GM19324 (cell line): ENCODE measurements around the gene ZNF594.
"Not testable (repeated sequence)": the region's sequence is repeated elsewhere in the genome, so short reads cannot be mapped to it uniquely, and the experiment has no call there.

Experiments used
- ATAC-seq: cut with Tn5 transposase; IDR thresholded peaks from one replicate; pipeline ENCODE4 v1.9.1; 2021; ENCODE audit warnings: mild to moderate bottlenecking, moderate library complexity; ENCODE audit not compliant: unreplicated experiment, low FRiP score

Gene ZNF594

DNA sequence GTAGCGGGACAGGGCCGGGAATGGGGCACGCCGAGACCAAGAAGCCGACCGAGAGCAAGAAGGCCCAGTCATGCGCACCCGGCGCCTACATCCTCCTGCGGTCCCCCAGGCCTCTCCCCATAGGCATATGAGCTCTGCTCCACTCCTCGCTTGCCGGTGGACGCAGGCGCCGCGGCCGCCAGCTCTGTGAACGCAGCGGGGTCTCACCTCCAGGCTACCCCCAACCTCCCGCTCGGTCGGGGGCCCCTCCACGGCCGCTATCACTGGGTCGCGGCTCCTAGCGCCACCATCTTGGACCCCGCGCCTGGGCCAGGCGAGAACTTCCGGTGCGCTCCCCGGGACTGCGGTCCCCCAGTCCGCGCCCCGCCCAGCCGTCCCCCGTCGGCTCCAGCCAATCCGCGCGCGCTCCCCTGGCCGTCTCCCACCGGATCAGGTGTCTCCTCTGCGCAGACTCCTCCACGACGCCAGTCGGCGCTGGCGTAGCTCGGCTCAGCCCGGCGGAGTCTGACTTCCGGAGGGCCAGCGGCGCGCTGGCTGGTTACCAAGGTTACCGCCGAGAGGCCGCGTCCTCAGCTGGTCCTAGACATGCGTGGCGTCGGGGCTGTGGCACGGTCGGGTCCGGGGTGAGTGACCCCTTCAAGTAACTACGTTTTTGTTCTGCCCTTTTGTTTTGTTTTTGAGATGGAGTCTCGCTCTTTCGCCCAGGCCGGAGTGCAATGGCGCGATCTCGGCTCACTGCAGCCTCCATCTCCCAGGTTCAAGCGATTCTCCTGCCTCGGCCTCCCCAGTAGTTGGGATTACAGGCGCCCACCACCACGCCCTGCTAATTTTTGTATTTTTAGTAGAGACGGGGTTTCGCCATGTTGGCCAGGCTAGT, at the start of gene ZNF594:
Gene ZNF594 (minus strand): TSS at position 328 of the 877 bp plus-strand sequence. CDS start 7,612 bp downstream, outside the sequence.
- ATAC-seq, result peak; percentile 97

GRCh38 chr17:5239769-5240168, 48.1 kb upstream of the ZNF594 start:
- not testable (repeated sequence) for ATAC-seq

- ATAC-seq, result no peak
Measured at GRCh38 chr17:5238333-5238732, 46.7 kb upstream of the ZNF594 start.

DNA sequence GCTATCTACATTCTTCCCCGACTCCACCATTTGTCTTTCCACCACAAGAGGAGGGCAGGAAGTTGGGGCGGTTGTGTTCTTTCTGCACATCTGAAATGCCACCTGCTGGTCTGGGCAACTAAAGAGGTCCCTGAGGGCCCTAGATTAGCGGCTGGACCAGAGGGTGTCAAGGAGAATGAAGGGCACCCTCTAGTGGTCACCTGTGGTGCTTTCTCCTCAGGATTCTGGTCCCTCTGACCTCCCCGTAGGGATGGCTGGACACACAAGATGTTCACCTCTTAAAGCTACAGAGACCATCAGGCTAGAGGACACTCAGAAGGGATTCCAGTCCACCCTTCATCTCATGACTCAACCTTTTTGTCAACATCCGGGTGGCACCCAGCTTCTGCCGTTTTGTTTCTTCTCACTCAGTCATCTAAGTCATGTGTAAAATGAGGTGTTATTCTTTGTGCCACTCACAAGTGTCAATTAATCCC, 45.9 kb upstream of the ZNF594 start:
- peak; percentile 28 for ATAC-seq

GRCh38 chr17:5236938-5237540, 45.4 kb upstream of the ZNF594 start:
- ATAC-seq, result no peak

- no peak for ATAC-seq
Measured at GRCh38 chr17:5234645-5235576, 43.2 kb upstream of the ZNF594 start, which contains the start of gene SCIMP. SCIMP (minus strand) TSS chr17:5234860; CDS start chr17:5234755, 105 bp downstream.

DNA sequence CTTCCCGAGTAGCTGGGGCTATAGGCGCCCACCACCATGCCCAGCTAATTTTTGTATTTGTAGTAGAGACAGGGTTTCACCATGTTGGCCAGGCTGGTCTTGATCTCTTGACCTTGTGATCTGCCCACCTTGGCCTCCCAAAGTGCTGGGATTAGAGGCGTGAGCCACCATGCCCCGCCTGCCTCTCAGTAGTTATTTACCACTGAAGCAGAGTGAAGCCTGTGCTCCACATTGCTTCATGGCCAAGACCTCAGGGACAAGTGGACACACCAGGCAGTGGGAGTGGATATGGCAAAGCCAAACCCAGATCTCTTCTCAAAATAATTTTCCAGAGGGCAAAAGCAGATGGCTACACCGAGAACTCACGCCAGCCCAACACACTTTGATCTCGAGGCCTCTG, 41.8 kb upstream of the ZNF594 start:
- ATAC-seq, result not testable (repeated sequence)

DNA sequence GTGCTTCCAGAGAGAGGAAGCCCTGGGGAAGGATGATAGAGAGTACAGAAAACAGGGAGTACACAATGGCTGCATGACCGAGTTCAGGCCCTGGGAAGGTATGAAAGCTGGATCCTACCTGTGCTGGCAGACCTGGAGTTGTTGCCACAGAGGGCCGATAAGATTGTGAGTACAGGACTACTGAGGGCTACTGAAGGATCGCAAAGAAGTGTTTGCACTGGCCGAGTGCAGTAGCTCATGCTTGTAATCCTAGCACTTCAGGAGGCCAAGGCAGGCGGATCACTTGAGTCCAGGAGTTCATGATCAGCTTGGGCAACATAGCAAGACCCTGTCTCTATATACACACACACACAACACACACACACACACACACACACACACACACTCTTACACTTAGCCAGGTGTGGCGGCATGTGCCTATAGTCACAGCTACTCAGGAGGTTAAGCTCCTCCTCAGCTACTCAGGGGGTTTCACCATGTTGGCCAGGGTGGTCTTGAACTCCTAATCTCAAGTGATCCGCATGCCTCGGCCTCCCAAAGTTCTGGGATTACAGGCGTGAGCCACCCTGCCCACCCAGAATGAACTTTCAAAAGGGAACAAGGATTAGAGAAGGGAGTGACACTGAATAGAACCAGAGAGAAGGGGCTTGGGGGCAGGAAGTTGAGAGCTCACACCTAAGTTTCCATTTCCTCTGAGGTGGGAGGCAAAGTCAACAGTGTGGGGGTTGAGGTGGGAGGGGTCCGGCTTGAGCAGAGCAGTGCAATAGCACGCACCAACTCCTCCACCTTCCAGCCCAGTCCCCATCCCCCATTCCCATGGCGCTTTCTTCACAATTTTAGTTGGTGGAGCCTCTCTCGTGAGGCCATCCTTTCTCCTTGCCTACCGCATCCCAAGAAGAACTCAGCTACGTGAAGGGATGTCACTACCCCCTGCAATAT, 35.5 kb upstream of the ZNF594 start:
- no peak for ATAC-seq

DNA sequence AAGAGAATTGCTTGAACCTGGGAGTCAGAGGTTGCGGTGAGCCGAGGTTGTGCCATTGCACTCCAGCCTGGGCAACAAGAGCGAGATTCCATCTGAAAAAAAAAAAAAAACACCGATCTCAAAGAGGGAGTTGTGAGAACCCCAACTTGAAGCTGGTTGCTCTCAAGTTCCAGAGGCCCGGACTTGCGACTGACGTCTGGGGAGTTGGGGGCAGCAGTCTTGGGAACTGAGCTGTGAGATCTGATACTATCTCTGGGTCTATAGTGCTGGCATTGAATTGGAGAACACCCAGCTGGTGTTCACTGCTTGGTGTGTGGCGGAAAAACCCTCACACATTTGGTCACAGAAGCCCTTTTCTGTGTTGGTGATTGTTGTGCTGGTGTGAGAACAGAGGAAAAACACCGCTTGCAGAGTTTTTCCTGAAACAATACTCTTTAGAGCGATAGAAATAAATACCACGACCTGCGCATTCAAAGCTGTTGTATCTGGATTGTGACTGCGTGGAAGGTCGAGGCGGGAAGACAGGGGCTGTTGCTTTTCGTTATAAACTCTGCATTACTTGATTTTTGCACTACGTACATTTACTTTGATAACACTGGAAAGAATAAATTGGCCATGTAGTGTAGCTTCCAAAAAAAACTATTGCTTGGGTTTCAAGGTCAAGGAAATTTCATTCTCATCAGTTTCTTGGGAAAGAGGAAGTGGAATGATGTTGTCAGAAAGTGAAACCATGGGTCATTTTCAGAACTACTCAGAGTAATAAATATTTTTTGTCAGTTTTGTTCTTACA, 34.2 kb upstream of the ZNF594 start:
- no peak for ATAC-seq

- ATAC-seq, result not testable (repeated sequence)
Measured at GRCh38 chr17:5221912-5222311, 30.2 kb upstream of the ZNF594 start.

DNA sequence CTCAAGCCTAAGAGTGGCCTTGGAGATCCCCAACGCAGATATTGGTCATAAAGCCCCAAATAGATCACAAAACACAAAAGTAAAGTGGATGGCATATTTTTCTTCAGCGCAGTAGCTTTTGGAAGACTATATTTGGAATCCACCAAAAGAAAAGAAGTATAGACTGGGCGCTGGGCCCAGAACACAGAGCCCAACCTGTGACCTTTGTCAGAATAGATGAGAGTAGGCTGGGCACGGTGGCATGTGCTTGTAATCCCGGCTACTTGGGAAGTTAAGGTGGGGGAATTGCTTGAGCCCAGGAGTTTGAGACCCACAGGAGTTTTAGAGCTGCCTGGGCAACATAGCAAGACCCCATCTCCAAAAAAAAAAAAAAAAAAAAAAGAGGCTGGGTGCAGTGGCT, 28.4 kb upstream of the ZNF594 start:
- ATAC-seq, result no peak

GRCh38 chr17:5219536-5219935, 27.9 kb upstream of the ZNF594 start:
- ATAC-seq, result no peak

DNA sequence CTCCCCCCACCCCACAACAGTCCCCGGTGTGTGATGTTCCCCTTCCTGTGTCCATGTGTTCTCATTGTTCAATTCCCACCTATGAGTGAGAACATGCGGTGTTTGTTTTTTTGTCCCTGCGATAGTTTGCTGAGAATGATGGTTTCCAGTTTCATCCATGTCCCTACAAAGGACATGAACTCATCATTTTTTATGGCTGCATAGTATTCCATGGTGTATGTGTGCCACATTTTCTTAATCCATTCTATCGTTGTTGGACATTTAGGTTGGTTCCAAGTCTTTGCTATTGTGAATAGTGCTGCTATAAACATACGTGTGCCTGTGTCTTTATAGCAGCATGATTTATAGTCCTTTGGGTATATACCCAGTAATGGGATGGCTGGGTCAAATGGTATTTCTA, 25.9 kb upstream of the ZNF594 start:
- not testable (repeated sequence) for ATAC-seq

- ATAC-seq, result no peak
Measured at GRCh38 chr17:5211458-5211857, 19.8 kb upstream of the ZNF594 start.

GRCh38 chr17:5210614-5211252, 19.1 kb upstream of the ZNF594 start:
- no peak for ATAC-seq

DNA sequence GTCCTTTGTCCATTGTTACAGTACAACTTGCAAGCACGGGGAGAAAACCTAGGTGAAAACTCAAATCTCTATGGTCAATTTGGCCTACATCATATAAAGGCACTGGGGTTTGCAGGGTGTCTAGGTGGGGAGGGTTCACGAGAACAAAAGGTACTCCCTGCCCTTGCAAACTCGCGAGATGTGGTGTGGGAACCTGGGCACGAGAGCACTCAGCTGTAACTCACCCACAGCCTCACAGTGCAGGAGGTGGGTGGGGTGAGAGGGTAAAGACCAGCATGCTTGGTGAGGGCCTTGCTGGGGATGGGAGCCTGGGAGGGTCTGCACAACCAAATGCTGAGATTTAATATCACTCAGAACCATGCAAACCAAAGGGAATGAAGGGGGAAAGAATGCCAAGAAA, 18.4 kb upstream of the ZNF594 start:
- no peak for ATAC-seq

DNA sequence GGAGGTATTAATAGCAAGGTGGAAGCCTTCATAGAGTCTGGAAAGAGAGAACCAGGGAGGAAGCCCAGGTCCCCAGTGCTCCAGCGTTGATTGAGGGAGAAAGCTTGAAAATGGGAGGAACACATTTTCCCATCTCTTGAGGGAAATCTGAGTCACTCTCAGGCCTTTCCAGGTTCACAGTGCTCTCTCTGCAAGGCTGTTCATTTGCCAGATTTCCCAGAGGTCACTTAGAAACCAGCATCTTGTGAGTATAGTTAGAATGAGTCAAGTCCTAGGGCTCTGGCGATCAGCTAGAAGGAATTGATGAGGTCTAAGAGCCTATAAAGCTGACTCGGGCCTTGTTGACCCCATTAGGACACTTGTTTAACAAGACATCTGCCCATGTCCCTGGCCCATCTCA, 17.7 kb upstream of the ZNF594 start:
- no peak for ATAC-seq

DNA sequence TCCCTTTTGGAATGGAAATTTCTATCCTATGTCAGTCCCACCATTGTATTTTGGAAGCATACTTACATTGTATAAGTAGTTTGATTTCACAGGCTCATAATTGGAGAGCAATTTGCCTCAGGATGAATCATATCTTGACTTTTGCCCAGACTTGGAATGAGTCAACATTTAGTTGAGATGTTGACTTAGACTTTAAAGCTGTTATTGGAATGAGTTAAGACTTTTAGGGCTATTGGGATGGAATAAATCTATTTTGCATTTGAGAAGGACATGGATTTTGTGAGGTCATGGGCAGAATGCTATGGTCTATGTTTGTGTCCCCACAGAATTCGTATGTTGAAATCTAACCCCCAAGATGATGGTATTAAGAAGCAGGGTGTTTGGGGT, 12.2 kb upstream of the ZNF594 start:
- ATAC-seq, result no peak
